Activated CD8-positive, alpha-beta memory T cell treated with anti-CD3 and anti-CD28 coated beads, Interleukin-2, amount 50 U/mL, for 1 hour (primary cell): ENCODE results near the gene FGF10.

ENCODE experiments used
- DNase-seq: peaks from one replicate; pipeline ENCODE4 v3.0.0-alpha.2; 2020; ENCODE audit errors: extremely low read depth

Gene FGF10

DNA sequence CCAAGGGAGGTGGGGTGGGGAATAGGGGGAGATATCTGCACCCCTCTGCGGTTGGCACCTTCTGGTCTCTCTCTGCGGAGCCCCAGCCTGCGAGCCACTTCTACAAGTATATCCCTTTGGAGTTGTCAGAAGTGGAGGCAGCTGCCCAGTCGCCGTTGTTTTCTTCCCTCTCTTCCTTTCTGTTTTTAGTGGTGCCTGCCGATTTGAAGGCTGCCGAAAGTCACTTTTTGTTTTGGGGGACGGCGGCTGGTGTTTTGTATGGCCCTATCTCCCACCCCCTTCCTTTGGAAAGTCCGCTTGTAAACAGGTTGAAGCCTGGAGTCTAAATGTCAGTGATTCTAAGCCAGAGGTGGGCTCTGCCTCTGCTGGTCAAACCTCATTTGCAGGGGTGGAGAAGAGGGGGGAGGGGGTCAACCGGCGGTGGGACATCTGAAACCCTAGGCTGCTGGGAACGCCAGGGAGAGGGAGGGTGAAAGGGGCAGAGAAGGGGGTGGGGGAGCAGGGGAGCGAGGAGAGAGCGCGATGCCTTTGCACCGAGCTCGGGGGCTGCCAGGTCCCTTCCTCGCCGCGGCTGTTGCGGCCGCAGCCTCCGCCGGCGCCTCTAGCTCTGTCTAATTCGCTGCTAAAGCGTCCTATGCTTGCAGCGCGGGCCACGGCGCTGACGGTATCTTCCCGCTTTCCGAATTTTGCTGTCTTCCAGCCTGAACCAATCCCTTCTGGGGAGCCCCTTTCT lies at the start of gene FGF10:
FGF10 (minus strand) TSS at position 331 of the 733 bp plus-strand sequence. CDS start 738 bp downstream, outside the sequence.
- DNase-seq: no peak

- DNase-seq: no peak
These were observed 37.7 kb upstream of the FGF10 start for GRCh38 chr5:44426944-44427343.

GRCh38 chr5:44412286-44412685 lies 23.1 kb upstream of the FGF10 start:
- no peak for DNase-seq

GRCh38 chr5:44402084-44402483 lies 12.9 kb upstream of the FGF10 start:
- DNase-seq: no peak

DNA sequence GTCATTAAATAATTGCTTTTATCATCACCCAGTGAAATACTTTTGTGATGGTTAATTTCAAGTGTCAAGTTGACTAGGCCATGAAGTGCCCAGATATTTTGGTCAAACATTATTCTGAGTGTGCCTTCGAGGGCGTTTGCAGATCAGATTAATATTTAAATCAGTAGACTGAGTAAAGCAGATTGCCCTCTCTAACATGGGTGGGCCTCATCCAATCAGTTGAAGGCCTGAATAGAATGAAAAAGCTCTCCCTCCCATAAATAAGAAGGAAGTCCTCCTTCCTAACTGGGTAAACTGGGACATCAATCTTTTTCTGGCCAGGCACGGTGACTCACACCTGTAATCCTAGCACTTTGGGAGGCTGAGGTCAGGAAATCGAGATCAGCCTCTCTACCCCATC lies 12.4 kb upstream of the FGF10 start:
- no peak for DNase-seq

GRCh38 chr5:44398382-44398781 lies 9.2 kb upstream of the FGF10 start:
- DNase-seq: no peak

- DNase-seq: no peak
These were observed 7.1 kb upstream of the FGF10 start for GRCh38 chr5:44396312-44396711.

DNA sequence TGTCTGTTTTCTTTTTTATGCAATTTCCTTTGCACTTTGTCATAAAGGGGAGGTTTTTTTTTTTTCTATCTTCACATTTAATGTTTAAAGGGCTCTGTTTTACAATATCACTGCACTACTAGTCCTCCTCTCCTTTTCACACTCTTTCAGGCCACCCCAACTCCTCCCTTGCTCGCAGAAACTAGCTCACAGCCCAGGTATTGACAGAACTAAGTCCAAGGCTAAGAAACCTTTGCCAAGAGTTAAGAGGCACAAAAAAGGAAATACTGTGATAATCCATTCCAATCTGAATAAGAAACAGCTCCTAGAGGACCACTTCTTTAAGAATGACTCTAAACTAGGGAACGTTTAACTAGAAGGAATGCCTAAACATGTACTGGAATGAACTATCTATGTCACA lies 1.1 kb upstream of the FGF10 start:
- no peak for DNase-seq

GRCh38 chr5:44389823-44390143 lies 563 bp upstream of the FGF10 start:
- no peak for DNase-seq

DNA sequence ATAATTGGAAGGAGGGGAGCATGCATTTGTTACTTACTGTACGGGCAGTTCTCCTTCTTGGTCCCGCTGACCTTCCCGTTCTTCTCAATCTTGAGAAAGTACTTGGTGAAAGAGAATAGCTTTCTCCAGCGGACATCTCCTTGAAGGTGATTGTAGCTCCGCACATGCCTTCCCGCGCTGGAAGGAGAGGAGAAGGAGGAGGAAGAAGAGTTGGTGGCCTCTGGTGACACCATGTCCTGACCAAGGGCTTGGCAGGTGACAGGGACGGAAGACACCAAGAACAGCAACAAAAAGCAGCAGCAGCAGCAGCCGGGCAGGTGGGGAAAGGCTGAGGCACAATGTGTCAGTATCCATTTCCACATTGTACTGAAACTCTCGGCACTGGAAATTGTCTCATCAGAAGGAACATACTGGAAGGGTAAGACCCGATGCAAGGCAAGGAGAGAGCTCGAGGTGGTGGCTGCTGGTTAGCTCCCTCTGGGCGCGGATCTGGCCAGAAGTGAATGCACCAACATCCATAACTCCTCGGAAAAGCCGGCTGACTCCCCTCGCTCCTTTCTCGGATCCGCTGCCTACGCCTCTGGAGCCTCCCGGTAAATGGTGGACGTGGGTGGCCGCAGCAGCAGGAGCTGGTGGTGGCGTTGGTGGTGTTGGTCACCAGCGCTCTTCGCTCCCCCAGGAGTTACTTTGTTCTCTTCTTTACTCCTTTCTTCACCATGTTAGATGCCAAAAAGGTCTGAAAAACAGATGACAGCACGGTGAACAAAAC lies 715 bp downstream of the FGF10 start:
- DNase-seq: no peak

DNA sequence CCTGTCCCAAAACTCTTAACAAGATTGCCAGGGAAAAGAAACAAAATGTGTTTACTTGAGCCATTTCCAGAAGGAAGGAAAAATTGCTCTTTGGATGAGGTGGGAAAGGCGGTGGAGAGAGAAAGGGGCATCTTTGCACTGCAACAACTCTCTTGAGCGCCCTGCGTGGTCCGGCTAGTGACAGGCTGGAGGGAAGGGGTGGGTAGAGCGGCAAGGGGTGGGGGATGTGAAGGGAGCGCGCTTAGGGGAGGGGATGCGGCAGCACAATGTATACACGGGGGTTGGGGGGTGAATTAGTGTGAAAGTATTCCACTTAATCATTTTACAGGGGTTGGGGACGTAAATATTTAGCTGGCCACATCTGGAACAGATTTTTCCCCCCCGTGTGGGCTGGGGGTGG lies 1.3 kb downstream of the FGF10 start:
- DNase-seq: no peak

GRCh38 chr5:44387406-44387805 lies 1.8 kb downstream of the FGF10 start:
- DNase-seq: no peak

DNA sequence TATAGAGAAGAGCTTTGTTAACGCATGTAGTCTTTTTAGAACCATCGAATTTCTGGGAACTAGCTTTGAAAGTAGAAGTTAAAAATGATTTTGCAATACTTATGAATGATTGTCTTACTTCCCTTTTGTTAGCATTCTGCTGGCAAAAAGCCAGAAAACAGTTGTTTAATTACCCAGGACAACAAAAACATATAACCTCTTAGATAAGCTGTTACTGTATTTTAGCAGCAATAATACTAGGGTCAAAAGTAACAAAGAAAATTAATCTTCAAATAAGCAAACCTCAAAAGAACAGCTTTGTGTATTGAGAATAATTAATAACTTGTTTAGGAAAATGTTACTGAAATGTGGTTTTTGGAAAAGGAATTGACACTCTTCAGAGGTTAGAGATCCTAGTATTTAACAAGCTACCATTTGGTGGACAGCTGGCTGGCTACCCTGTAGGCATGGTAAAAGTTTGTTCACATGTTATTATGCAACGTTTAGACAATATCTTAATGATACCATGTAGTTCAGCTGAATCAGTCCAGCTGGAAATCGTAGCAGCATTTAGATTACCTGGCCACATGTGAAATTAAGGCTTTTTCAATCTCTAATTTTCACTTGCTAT lies 3.8 kb downstream of the FGF10 start:
- no peak for DNase-seq

GRCh38 chr5:44384816-44385215 lies 4.4 kb downstream of the FGF10 start:
- DNase-seq: no peak

DNA sequence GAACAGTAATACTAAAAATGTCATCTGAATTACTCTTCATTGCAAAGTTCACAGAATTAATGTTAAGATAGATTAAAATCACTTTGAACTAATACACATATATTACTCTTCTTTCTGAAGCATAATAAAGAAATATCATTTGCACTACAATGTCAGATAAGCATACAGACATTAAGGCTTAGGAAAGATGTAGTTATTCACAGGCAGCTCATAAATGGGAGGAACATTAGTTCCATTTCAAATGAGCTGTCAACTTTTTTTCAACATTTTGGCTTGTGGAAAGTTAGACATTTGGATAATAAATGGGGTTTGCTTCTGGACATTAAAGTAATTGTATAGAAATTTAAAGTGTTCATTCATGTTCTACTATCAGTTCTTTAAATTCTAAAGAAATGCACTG lies 6.3 kb downstream of the FGF10 start:
- no peak for DNase-seq

- DNase-seq: no peak
These were observed 12.2 kb downstream of the FGF10 start for GRCh38 chr5:44377057-44377456.

GRCh38 chr5:44372028-44372427 lies 17.2 kb downstream of the FGF10 start:
- no peak for DNase-seq

DNA sequence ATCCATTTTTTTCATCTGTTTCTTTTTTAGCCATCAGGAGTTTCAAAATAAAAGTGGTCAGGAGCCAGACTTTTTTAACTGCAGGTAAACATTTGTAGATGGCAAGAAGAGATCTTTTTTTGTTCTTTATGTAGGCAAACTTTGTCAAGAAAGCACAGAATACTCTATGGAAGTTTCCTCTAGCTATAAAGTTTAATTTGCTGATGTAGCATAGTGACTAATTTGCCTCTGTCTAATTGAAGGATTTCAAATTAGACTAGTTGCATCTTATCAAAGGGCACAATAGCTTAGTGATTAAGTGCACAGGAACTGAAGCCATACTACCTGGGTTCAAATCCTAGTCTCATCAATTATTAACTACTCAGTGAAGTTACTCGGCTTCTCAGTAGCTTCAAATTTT lies 22.0 kb downstream of the FGF10 start:
- no peak for DNase-seq

DNA sequence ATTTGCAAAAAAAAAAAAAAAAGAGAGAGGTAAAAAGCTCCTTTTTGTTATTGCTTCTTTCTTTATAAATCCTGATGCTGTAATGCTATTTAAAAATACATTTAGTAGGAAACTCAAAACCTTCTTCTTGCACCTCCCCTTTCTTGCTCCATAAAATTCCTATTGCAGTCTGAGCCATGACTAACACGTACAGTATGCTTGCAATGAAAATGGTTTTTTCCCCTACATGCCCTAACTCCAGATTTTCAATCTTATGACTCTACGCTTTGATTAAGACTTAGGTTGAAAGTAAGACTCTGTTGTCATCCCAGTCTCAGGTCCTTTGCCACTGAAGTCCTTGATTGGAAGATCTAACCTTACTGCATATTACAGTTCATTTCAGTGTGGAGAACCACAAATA lies 23.9 kb downstream of the FGF10 start:
- DNase-seq: no peak

DNA sequence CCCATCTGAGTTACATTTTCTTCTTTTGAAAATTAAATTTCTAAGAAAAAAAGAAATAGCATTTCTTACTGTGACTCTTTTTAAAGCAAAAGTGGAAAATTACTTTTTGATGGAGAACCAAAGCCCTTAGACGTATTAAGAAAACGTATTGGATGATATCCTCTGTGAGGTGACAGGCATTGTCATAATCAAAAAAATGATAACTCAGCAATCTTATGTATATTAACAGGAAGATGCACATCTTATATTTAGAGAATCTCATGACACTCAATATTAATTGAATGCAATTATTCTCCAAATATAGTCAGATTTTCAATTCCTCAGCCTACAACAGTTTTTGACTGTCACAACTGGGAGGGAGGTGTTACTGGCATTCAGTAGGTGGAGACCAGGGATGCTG lies 25.1 kb downstream of the FGF10 start:
- DNase-seq: no peak

DNA sequence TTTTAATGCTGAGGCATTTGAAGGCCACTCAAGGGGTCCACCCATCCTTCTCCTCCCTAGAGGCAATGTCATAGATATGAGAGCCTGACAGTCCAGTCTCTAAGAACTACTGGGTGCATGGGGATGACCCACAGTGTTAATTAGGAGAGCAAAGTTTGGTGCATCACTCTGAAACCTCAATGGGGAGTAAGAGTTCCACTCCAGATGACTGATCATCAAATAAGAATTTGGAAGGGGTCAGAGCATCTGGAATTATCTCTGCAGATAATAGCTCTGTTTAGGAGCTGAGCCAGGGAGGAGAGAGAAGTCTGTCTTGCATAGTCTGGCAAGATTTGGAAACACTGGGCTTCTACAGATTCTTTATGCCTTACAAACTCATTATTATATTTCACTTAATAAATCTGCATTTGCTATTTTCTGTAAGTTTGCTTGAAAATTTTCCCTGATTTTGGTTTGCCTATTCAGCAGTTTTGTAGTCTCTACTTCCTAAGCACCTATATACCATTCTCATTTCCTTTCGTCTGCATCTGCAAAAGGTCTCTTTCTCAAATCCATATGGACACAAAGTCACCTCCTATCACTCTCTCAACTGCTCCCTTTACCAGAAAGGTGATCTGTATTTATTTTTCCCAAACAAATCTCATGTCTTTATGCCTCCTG lies 27.7 kb downstream of the FGF10 start:
- no peak for DNase-seq

DNA sequence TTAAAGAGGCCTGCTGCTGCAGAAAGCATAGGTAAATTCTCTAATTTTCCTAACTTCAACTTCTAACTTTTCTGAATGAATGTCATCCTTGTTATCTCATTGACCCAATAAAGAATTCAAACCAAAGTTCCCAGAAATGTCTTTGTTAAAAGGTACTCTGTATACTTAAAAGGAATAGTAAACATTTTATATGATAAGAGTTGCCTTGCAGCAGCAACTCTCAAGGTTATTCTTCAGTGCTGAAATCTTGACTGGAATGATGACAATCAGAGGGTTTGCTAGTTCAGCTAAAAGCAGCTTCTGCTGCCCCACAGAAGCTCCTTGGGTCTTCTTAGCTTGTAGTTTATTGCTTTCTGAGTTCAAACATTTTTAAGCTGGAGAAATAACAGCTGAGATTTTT lies 28.3 kb downstream of the FGF10 start:
- no peak for DNase-seq

GRCh38 chr5:44358421-44358820 lies 30.8 kb downstream of the FGF10 start:
- no peak for DNase-seq
